Activated naive CD4-positive, alpha-beta T cell treated with Interleukin-2 at 50 U/mL for 16 hours (primary cell): ENCODE results near the gene ALOX5AP.

ENCODE experiments used
- DNase-seq: peaks from one replicate; pipeline ENCODE4 v3.0.0-alpha.2; 2020

ALOX5AP gene

DNA sequence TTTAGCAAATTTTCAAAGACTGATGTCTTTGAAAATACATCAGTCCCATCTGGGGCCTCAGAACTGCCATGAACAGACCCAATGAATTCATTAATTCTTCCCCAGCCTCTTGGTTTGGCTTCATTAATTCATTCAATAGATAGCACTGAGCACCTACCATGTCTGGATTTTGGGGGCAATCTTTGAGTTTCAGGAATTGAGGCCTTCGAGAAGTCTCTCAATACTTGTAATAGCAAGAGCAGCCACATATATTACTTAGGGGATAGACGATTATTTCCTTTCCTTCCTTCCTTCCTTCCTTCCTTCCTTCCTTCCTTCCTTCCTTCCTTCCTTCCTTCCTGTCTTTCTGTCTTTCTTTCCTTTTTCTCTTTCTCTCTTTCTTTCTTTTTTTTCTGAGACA, 64.8 kb downstream of the ALOX5AP start:
- DNase-seq: no peak

DNA sequence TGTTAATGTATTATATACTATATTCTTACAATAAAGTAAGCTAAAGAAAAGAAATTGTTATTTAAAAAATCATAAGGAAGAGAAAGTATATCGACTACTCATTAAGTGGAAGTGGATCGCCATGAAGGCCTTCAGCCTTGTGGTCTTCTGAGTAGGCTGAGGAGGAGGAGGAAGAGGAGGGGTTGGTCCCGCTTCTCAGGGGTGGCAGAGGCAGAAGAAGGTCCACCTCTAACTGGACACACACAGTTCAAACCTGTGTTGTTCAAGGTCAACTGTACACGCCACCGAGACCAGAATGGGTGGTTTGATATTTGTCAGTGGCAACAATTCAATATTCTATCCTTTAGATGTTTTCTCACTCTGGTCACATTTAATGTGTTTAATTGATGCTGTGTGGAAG, 67.2 kb downstream of the ALOX5AP start:
- DNase-seq: no peak

DNA sequence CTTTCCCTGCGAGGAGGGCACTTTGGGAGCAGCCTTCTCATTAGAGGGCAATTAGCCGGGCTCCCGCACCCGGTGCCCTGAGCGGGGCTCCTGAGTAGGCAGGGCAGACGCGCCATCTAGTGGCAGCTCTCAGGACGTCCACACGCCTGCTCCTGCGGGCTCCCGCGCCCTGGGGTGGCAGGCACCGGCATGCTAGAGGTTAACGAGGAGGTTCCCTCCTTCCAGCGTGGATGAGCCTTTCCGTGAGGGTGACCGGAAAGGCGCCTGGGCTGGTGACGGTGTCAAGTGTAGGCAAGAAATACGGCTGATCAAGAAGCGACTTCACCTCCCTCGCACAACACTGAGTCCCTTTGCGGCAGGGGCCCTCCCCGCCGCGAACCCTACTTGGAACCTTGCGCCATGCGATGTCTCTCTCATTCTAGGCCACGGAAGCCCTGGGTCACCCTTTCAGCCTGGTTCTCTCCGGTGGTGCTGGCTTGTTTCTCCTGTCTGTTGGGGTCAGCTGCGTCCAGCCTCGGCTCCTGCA, 67.7 kb downstream of the ALOX5AP start:
- DNase-seq: peak; percentile 84

DNA sequence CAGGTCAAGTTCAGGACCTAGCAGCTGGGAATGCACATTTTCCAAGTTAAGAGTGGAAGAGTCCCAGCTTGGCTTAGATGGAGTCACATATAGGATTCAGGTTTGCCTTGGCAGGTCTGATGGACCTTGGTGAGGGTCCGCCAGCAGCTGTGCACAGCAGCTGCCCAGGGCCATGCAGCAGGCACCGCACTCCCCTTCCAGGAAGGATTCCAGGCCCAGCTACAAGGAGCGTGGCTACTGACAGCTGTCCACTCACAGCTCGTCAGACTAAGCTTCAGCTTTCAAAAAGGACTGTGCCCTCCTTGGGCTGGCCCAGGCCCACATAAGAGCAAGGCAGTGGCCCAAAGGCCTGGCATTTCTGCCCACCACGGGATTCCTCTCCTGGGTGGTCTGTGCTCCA, 68.4 kb downstream of the ALOX5AP start:
- DNase-seq: no peak

DNA sequence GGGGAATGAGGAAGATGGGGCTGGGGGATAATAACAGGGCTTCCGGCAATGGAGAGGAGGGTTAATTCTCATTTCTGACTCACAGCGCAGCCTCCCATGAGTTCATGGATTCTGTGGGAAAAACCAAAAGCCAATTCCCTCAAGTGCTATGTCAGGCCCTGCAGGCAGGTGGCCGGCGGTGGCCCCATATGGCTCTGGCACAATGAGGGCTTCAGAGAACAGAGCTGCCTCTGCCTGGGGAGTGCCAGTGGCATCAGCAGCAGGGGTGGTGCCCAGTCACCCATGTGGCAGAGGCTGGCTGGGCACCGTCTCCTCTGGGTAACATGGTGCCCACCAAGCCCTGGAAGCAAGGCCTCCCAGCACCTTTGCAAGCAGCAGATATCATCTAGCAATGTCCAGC, 69.1 kb downstream of the ALOX5AP start:
- DNase-seq: no peak

DNA sequence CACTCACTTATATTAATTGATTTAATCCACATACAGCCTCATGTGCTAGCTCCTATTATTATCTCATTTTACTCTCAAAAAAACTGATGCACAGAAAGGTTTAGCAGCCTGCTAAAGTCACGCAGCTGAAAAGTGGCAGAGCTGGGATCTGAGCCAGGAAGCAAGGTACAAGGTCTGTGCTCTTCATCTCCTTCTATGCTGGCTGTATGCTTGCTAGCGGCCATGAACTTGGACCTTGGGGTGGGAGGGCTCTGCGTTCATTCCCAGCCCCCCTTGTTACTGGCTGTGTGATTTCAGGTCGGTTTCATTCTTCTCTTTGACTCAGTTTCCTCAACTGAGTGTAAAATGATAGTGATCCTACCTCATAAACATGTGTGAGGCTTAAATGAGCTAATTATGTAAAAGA, 69.8 kb downstream of the ALOX5AP start:
- DNase-seq: no peak

DNA sequence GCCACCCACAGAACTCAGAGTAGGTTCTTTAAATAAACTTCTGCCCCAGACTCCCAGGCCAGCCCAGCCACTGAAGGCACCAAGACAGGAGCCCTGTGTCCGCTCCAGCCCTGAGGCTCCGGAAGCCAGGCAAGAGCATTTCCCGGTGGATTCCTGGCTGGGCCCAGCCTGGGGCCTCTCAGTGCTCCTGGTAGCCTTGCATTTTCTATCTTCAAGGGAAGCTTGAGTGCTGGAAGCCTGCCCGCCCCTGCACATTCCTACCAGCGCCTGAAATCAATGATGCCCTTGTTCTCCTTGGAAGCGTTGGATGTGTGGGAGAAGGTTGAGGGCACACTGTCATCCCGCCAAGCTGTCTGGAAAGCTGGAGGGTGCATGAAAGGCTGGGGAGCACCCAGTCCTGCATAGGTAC, 70.3 kb downstream of the ALOX5AP start:
- no peak for DNase-seq

DNA sequence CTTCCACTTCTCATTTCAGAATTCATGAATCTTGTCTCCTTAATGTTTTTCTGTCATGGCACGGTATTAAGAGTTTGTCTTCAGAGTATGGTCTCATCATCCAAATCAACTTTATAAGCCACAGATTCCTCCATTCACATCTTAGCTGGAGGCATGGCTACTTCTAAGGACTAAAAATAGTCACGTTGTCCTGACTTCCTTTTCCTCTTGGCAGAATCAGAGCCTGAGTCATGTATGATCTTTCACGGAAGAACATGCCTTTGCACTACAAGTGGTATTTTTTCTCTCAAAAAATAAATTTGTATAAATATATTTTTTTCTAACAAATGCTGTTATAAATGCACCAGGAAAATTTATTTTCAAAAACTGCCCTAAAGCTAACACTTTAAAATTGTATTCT, 71.4 kb downstream of the ALOX5AP start:
- DNase-seq: no peak

DNA sequence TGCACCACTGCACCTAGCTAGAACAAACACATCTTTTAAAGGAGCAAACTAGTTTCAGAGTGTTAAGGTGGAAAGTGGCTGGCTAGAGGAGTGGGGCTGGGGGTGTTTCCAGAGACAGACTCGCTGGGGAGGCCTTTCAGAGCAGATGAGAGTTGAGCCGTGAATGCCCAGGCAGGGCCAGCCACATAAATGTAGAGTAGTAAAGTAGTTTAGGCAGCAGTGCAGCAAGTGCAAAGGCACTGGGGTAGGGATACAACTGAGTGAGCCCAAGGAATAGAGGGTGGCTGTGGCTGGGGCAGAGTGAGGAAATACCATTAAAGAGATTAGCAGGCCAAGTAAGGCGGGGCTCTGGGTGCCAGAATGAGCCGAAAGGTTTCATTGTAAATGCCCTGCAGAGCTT, 72.0 kb downstream of the ALOX5AP start:
- DNase-seq: no peak

DNA sequence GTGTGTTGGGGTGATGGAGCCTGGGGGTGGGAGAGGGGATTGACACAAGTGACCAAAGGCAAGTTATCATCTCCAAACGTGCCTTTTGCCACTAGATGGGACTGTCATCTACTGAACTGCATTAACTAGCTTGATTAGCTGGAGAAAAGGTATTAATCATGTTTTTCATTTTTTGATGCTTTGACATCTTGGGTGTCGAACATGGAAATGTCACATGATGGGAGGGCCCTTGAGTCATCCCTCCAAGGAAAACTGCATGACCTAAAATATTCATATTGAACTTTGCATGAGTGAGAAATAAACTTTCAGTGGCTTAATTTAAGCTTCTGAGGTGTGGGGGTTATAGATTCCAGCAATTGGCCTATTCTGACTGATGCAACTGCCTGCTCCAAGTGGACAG, 73.3 kb downstream of the ALOX5AP start:
- no peak for DNase-seq

DNA sequence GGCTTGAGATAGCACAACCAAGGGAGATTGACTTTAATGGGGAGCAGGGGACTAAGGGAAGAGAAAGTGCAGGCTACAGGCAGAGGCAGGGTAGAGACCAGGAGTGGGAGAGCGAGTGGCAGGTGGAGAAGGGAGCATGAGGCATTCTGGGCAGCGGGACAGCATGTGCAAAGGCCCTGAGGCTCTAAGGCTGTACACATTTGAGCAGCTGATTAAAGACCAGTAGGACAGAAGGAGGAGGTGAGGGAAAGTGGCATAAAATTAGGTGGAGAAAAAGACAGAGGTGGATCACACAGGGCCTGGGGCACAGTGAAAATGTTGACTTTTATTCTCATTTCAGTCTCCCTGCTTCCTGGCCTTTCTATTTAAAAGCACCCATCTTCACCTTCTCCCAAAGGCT, 74.4 kb downstream of the ALOX5AP start:
- no peak for DNase-seq

DNA sequence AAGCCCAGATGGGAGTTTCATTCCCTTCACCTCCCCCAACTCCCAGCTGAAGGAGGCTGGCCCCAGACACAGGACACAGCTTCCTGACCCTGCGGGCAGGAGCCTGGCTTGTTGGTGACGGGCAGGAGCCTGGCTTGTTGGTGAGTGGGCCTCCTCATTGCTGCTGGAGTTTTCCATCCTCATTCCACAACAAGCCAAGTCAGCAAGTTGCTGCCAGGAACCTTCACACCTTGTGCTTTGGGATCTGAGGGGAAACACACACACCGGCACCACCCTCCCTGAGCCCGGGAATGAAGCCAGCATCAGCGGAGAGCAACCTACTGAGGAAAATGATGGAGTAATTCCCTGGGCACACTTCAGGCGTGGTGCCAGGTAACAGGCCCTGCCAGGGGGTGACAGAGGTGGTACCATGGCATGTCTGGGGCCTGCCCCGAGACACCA, 74.9 kb downstream of the ALOX5AP start:
- DNase-seq: no peak

DNA sequence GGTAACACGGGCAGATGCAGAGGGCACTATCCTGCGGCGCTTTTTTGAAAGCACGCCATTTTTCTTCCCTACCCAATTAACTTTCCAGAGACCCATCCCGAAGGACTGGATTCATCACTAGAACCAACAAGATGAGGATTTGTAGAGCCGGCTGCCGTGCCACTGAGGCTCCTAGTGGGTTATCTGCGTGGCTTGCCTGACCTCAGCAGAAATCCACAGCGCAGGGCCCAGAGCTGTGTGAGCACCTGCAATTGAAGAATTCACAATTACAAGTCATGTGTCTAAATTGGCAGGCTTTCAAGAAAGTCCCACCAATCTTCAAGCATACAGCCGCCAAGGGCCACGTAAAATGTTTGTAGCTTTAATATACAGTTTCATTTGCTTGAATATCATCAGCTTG, 75.5 kb downstream of the ALOX5AP start:
- DNase-seq: no peak
